IMR-90 (cell line): ENCODE data around the gene CORO7.

ENCODE experiments used
- CEBPB ChIP-seq: IDR thresholded peaks from 2 replicates; pipeline ENCODE4 v1.6.1; 2012; ENCODE audit warnings: low read depth, low read length, improper control_type of control experiment
- CHD1 ChIP-seq: IDR thresholded peaks from 2 replicates; pipeline ENCODE4 v1.6.1; 2012; ENCODE audit warnings: low read depth, low read length, improper control_type of control experiment
- CTCF ChIP-seq: conservative IDR thresholded peaks from 2 replicates; pipeline ENCODE4 v1.5.1; 2012; ENCODE audit warnings: mild to moderate bottlenecking, low read depth, low read length, improper control_type of control experiment
- POLR2A ChIP-seq: IDR thresholded peaks from 2 replicates; pipeline ENCODE4 v1.6.1; 2012; ENCODE audit warnings: mild to moderate bottlenecking, low read depth, low read length
- RAD21 ChIP-seq: IDR thresholded peaks from 2 replicates; pipeline ENCODE4 v1.6.1; 2012; ENCODE audit warnings: low read length, improper control_type of control experiment
- RFX5 ChIP-seq: IDR thresholded peaks from 2 replicates; pipeline ENCODE4 v1.8.0; 2012; ENCODE audit warnings: low read depth, mild to moderate bottlenecking, low read length, moderate library complexity

DNA sequence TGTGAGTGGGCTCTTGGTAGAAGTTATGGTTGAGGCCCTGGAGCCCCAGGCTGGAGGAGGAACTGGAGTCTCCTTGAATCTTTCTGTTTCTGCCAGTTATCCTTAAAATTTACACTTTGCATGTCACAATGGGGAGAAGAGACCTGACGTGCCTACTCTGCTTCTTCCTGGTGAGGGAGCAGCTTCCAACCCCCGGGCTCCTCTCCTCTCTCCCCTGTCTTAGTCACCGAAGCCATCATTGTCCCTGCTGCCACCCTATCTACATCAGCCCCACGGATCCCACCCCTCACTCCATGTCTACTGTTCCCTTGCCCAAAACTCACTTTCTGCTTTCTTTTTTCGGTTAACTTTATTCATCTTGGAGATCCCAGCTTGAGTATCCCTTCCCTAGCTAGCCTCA is 26.9 kb upstream of the CORO7 start:
- TF ChIP-seq RAD21, result no peak
- TF ChIP-seq CEBPB, result no peak
- no peak for TF ChIP-seq CTCF
- no peak for TF ChIP-seq CHD1
- no peak for TF ChIP-seq POLR2A
- no peak for TF ChIP-seq RFX5
